Ovary (tissue), 9 donors: ENCODE data around the gene ARIH2. TPM values are rescaled to one million over a fixed set of nuclear protein-coding genes. Genes with fewer than 3 reads are reported as not detected.

Experiments
- DNase-seq, 5 donors: peaks; one replicate each; pipeline ENCODE4 v3.0.0-alpha.2; 2019 to 2020
- H3K27ac ChIP-seq, 2 donors: fragments of 200-600 bp; one replicate each; pipeline versions ENCODE4 v1.5.1 to v1.8.0; 2019 to 2022
- H3K27me3 ChIP-seq: fragments of 200-600 bp; one replicate; pipeline ENCODE4 v1.8.0; 2022
- H3K36me3 ChIP-seq: fragments of 200-600 bp; sonication (generic); one replicate; pipeline ENCODE4 v1.5.1; 2019
- H3K4me1 ChIP-seq: one replicate; pipeline ENCODE4 v1.8.1; 2013; ENCODE audit warnings: mild to moderate bottlenecking, moderate library complexity; ENCODE audit not compliant: insufficient read depth
- H3K4me3 ChIP-seq: fragments of 200-600 bp; sonication (generic); one replicate; pipeline ENCODE4 v1.5.1; 2017
- H3K9me3 ChIP-seq, 2 donors: fragments of 200-600 bp in 1 of 2; sonication (generic) in 1 of 2; one replicate each; pipeline versions ENCODE4 v1.5.1 to v1.8.1; 2013 to 2019; ENCODE audit warnings: mild to moderate bottlenecking in 1 of 2, moderate library complexity in 1 of 2
- CTCF ChIP-seq, 3 donors: fragments of 450-650 bp in 2 of 3; fragments of 200-600 bp in 1 of 3; IDR thresholded peaks; one replicate each; pipeline versions ENCODE4 v1.5.1 to v1.8.0; 2016 to 2022; ENCODE audit warnings: antibody characterized with exemption in 3 of 3, mild to moderate bottlenecking in 1 of 3
- EP300 ChIP-seq: sonication (generic); formaldehyde crosslinking; IDR thresholded peaks from one replicate; pipeline ENCODE4 v1.6.1; 2017; ENCODE audit warnings: antibody characterized with exemption
- POLR2A ChIP-seq: fragments of 450-650 bp; IDR thresholded peaks from one replicate; pipeline ENCODE4 v1.6.1; 2017; ENCODE audit warnings: antibody characterized with exemption, mild to moderate bottlenecking, moderate library complexity
- WGBS, 3 donors: extraction: QIAGEN DNeasy Blood & Tissue Kit in 1 of 3; methylation state at CpG; one replicate each; pipeline versions ENCODE4 v1.1.5 to v1.1.7; 2013 to 2017; 5-methylcytosine and 5-hydroxymethylcytosine counted together
- intact Hi-C, 4 donors: fragments of 100-400 bp; cut with DNase I; formaldehyde crosslinking; loops; one replicate each; pipeline versions ENCODE4 v1.11.0 to v1.15.1; 2022 to 2023
- polyA plus RNA-seq, 2 donors: library from polyadenylated mRNA; stranded (reverse); fragments of 200-250 nt in 1 of 2; fragments of 350-450 nt in 1 of 2; fragmentation: Illumina TruSeq in 1 of 2; extraction: RNeasy Lipid Tissue Mini Kit (QIAGEN cat#74804) in 1 of 2; gene quantifications; one replicate each; pipeline ENCODE4 v1.2.3, GENCODE V29; 2013 to 2014
- total RNA-seq, 7 donors: library from RNA; depleted of rRNA in 2 of 7; stranded (reverse); fragments of >200 nt in 2 of 7; fragmentation: NEBNext Ultra II Directional in 3 of 7; extraction: Animal tissue kit (Norgen Biotek cat#: 25700) in 3 of 7; gene quantifications; one replicate each; pipeline versions ENCODE4 v1.1.0 to v1.2.4, GENCODE V29; 2016 to 2023
- donor health status: DM: no; HTN: no; CAD: no; lungs with moderate emphysema.
- donor health status: DM: no; HTN: no; CAD: no.
- donor health status: Bipolar disorder and iron deficiency.
- donor health status: DM: yes; HTN: yes; CAD: no.
- donor health status: DM: no; HTN: no; CAD: no.
- donor health status: DM: yes; HTN: yes; CAD: no.

Gene ARIH2
- total and polyA plus RNA-seq, 9 donors = 39.6 to 95.7 (median 72.0) TPM

- peaks cover 5% of the 10 kb centered on the region for H3K4me1 ChIP-seq
- no peak overlapping the region for H3K4me3 ChIP-seq
- no peaks in the 10 kb centered on the region for H3K9me3 ChIP-seq
- peak in 1 of 5 donors; percentile 22 for DNase-seq
- H3K27me3 ChIP-seq = no peaks in the 10 kb centered on the region
- TF ChIP-seq POLR2A = no peak
- TF ChIP-seq CTCF (IDR thresholded peaks at IDR 0.05) = no peak
- TF ChIP-seq EP300 = no peak
- H3K27ac ChIP-seq = no peak overlapping the region
- no peaks in the 10 kb centered on the region for H3K36me3 ChIP-seq
- intact Hi-C loops = no loop called here
- WGBS, 3 donors = 60 to 73% (median 61%) methylated on average over 8 of the region's 8 CpGs
These were observed 96.4 kb downstream of the ARIH2 start for GRCh38 chr3:49015072-49015471.

- Histone ChIP-seq H3K4me1 (peaks cover 5% of the 10 kb centered on the region), H3K4me3 (no peak overlapping the region), H3K27ac (no peak overlapping the region), H3K36me3 (no peaks in the 10 kb centered on the region), H3K27me3 (no peaks in the 10 kb centered on the region), H3K9me3 (no peaks in the 10 kb centered on the region)
- no peak for DNase-seq
- TF ChIP-seq CTCF (IDR thresholded peaks at IDR 0.05) (no peak), EP300 (no peak), POLR2A (no peak)
- intact Hi-C loops = no loop called here
- WGBS, 3 donors = 47 to 53% (median 52%) methylated on average over 6 of the region's 6 CpGs
These were observed 97.1 kb downstream of the ARIH2 start for GRCh38 chr3:49015765-49016164.

- DNase-seq = no peak
- H3K36me3 ChIP-seq = no peaks in the 10 kb centered on the region
- 66 to 85% (median 74%) methylated on average over 6 of the region's 6 CpGs for WGBS, 3 donors
- intact Hi-C loops = no loop called here
- no peak for TF ChIP-seq POLR2A
- TF ChIP-seq EP300 = no peak
- no peak for TF ChIP-seq CTCF (IDR thresholded peaks at IDR 0.05)
- H3K9me3 ChIP-seq = no peaks in the 10 kb centered on the region
- no peaks in the 10 kb centered on the region for H3K27me3 ChIP-seq
- peaks cover 5% of the 10 kb centered on the region for H3K4me1 ChIP-seq
- no peak overlapping the region for H3K4me3 ChIP-seq
- no peak overlapping the region for H3K27ac ChIP-seq
These were observed 98.0 kb downstream of the ARIH2 start for GRCh38 chr3:49016414-49017228.

GRCh38 chr3:49017229-49017970 lies 98.8 kb downstream of the ARIH2 start:
- no peaks in the 10 kb centered on the region for H3K9me3 ChIP-seq
- H3K27ac ChIP-seq = peak overlapping the region in 1 of 2 donors; percentile 61
- 7 to 8% (median 8%) methylated on average over 23 of the region's 23 CpGs for WGBS, 3 donors
- TF ChIP-seq CTCF (IDR thresholded peaks at IDR 0.05) (no peak), EP300 (no peak), POLR2A (no peak)
- DNase-seq = no peak
- peaks cover 5% of the 10 kb centered on the region for H3K4me1 ChIP-seq
- H3K4me3 ChIP-seq = peak overlapping the region; percentile 59
- intact Hi-C loops = no loop called here
- H3K27me3 ChIP-seq = no peaks in the 10 kb centered on the region
- no peaks in the 10 kb centered on the region for H3K36me3 ChIP-seq
